K562 treated with DMSO at 1 percent for 4 hours (cell line): ENCODE results near the gene MAPK12. TPM values are rescaled to one million over a fixed set of nuclear protein-coding genes. Genes with fewer than 3 reads are reported as not detected.

Source experiments
- total RNA-seq: library from RNA; unstranded; fragments of 300-600 nt; gene quantifications from 2 replicates; pipeline ENCODE4 v1.2.3, GENCODE V29; 2022; ENCODE audit not compliant: insufficient read depth

The MAPK12 gene
- total RNA-seq, result 24.5 and 32.8 TPM in 2 replicates

DNA sequence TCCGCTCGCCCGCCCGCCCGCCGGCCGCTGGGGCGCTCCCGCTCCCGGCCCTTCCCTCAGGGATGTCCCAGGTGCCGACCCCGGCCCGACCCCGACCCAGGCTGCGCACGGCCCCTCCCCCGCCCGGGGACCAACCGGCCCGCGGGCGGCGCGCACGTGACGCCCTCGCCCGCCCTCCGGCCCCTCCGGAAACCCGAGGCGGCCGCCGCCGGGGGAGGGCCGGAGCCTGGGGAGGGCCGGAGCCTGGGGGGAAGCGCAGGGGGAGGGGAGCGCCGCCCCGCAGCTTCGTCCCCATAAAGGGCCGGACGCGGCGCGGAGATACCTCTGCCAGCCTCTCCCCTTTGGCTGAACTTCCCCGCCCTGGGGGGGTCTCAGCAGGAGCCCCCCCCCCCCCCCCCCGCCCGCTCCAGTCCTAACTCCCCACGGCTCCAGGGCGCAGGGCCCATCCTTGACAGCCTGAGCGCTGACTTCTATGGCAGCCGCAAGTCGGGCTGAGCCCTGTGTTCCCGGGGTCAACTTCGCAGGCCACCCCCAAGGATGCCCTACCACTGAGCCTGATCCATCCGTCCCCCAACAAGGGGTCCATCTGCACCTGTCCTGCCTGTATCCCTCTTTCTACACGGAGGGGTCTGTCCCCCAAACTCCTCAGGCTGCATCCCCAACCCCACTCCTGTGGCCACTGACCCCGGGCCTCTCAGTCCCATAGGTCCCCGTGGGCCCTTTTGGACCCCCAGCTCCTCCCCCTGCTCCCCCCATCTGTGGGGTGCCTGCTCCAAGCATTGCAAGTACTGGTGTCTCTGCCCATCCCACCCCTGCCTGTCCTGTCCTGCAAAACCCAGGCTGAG lies at the start of gene MAPK12:
MAPK12 (minus strand) TSS at position 69 of the 845 bp plus-strand sequence. CDS start 174 bp downstream, outside the sequence.

GRCh38 chr22:50306753-50307749 lies 45.6 kb upstream of the MAPK12 start, which contains the start of gene PLXNB2:
Gene PLXNB2, minus strand, starts transcription at chr22:50307646. Its CDS starts 17,062 bp downstream, at chr22:50290584.

GRCh38 chr22:50269970-50270665 lies 8.6 kb upstream of the MAPK12 start, which contains the start of gene MAPK11:
Gene MAPK11, minus strand, starts transcription at chr22:50270380. Its CDS starts 88 bp downstream, at chr22:50270292.

DNA sequence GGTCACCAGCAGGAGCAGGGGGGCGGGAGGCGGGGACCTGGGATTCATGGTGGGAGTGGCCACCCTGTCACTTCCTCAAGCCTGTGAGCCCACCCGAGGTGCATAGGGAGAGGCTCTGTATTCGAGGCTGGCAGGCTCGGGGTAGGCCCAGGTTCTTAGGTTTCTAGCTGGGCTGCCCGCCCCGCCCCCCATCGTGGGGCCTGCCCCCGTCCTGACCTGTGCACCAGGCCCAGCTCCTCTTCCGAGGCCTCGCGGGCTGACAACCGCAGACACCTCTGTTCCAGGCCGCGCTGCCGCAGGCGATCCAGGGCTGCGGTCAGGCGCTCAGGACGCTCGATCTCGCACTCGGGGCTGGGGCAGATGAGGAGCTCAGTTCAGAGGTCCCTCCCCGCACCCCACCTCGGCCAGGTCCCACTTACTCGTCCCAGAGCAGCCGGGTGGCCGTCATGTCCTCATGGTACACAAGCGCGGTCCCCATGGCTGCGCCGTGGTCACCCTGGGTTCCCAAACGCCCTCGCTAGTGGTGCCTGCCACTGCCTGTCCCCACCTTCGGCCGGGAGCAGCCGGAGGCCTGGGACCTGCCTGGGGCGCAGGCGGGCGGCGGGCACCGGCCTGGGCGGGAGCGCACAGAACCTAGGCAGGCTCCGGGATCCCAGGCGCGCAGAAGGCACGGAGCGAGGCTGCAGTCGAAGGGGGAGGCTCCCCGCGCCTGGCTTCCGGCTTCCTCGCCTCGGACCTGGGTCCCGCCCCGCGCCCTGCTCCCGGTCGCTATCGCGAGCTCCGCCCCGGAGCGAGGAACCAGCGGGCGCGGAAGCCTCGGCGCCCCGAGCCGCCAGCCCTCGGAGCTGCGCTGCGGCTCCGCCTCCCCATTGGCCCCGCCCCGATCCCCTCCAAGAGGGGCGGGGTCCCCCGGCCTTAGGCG lies 10.7 kb downstream of the MAPK12 start, which contains the start of gene HDAC10:
HDAC10 (minus strand) TSS at position 711 of the 922 bp plus-strand sequence; CDS start at position 478, 233 bp downstream.

DNA sequence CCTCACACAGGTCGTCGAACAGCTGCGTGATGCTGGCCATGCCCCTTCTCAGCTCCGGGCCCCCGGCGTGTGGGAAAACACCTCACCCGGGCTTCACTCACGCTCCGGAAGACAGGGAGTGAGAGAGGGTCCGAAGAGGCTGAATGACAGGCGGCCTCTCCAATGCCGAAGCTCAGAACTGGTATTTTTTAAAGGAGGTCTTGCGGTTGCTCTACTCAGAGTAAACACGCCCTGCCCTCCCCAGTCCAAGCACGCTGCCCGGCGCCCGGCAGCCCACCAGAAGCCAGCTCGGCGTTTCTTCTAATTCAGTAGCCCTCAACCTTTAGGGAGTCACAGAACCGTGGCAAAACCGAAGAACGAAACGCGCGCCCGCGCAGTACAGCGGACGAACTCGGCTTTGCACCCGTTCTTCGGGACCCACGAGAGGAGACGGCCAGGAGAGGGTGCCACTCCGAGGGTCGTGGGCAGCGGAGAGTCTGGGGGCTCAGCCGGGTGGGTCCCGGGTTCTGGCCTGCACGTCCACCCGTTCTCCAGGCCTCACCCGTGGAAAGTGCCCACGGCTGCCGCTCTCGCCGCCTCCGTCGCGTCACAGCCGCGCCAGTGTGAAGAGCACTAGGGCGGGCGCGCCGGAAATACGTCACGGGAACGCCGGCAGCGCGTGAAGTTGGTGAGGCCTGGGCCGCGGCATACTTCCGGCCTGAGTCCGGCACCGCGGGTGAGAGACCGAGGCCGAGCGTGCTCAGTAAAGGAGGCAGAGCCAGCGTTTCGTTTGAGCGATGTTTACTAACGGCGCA lies 16.9 kb downstream of the MAPK12 start, which contains the start of gene TUBGCP6:
TUBGCP6 (minus strand) TSS at position 604 of the 794 bp plus-strand sequence; CDS start at position 40, 564 bp downstream.

Other genes starting within 250 kb of the MAPK12 start
- gene IL17REL, start 248.9 kb downstream of the MAPK12 start, total RNA-seq, result not detected in 2 replicates
- gene TTLL8, start 203.4 kb downstream of the MAPK12 start, total RNA-seq, result not detected in 2 replicates
- 1.5 and 5.6 TPM in 2 replicates for gene MLC1, start 176.3 kb downstream of the MAPK12 start, total RNA-seq
- gene MOV10L1, start 171.7 kb downstream of the MAPK12 start, total RNA-seq, result 0.66 and 0.81 TPM in 2 replicates
- gene PANX2, start 91.0 kb downstream of the MAPK12 start, total RNA-seq, result 24.4 and 28.0 TPM in 2 replicates
- gene TRABD, start 75.8 kb downstream of the MAPK12 start, total RNA-seq, result 54.3 and 67.9 TPM in 2 replicates
- 19.9 and 32.2 TPM in 2 replicates for gene SELENOO, start 60.7 kb downstream of the MAPK12 start, total RNA-seq
- gene TUBGCP6, start 16.7 kb downstream of the MAPK12 start, total RNA-seq, result 11.9 and 16.1 TPM in 2 replicates
- 25.1 and 29.2 TPM in 2 replicates for gene HDAC10, start 10.4 kb downstream of the MAPK12 start, total RNA-seq
- 7.2 and 11.4 TPM in 2 replicates for gene MAPK11, start 8.7 kb upstream of the MAPK12 start, total RNA-seq
- gene PLXNB2, start 46.0 kb upstream of the MAPK12 start, total RNA-seq, result 34.3 and 35.7 TPM in 2 replicates
- 1.8 TPM in 2 replicates for gene DENND6B, start 65.3 kb upstream of the MAPK12 start, total RNA-seq
- gene PPP6R2, start 81.6 kb upstream of the MAPK12 start, total RNA-seq, result 42.2 and 49.8 TPM in 2 replicates
- 46.6 and 47.5 TPM in 2 replicates for gene SBF1, start 213.4 kb upstream of the MAPK12 start, total RNA-seq
- 8.0 and 9.4 TPM in 2 replicates for gene ADM2, start 219.9 kb upstream of the MAPK12 start, total RNA-seq
- gene MIOX, start 225.2 kb upstream of the MAPK12 start, total RNA-seq, result not detected in 2 replicates
- 52.4 and 57.2 TPM in 2 replicates for gene LMF2, start 246.0 kb upstream of the MAPK12 start, total RNA-seq
- gene NCAPH2, start 246.5 kb upstream of the MAPK12 start, total RNA-seq, result 70.5 and 85.1 TPM in 2 replicates